Lung microvascular endothelial cell (primary cell): Measurements from ENCODE around the gene SCIN. TPM values are rescaled to one million over a fixed set of nuclear protein-coding genes. Genes with fewer than 3 reads are reported as not detected.
"Not testable (repeated sequence)": the region's sequence is repeated elsewhere in the genome, so short reads cannot be mapped to it uniquely, and the experiment has no call there.

ENCODE experiments used
- DNase-seq, 2 donors: peaks; one replicate each; pipeline versions ENCODE4 v3.0.0 to v3.0.0-alpha.2; 2010; ENCODE audit warnings: low read depth in 2 of 2
- total RNA-seq: library from RNA; depleted of rRNA; stranded (reverse); fragments of >200 nt; gene quantifications from 2 replicates; pipeline ENCODE4 v1.2.1, GENCODE V29; 2014

Gene SCIN
- total RNA-seq, 1 donor from 2014 or later, result not detected

DNA sequence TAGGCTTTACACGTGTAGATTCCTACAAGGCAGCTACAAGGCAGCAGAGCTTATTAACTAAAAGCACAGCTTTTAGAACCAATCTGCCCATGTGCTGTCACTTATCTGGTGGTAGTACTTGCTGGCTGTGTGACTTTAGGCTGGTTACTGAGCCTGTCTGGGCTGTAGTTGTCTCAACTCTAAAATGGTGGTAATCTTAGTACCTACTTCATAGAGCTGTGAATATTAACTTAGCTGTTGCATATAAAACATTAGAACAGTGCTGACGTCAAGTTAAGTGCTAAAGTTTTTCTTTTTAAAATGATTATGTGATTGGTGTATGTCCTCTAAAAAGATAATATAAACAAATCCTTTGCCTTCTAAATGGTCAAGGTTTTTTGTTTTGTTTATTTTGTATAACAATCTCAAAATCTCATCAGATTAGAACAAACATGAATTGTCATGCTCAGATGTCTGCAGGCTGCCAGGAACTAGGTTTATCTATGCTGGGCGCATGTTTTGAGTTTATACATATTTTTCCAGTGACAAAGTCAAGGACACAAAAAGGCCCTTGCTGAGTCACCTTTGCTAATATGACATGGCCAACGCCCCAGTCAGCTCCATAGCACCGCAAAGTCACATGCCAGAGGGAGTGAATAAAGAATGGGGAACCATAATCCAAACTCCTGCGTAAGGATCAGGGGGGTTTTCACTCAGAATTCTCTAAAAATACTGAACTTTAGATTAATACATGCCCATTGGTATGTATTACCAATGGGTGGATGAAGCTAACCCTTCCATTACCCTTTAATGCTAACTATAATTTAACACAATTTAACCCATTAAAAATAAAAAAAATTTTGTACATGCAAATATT, 77.1 kb downstream of the SCIN start:
- DNase-seq, result peak; percentile 24 to 28

DNA sequence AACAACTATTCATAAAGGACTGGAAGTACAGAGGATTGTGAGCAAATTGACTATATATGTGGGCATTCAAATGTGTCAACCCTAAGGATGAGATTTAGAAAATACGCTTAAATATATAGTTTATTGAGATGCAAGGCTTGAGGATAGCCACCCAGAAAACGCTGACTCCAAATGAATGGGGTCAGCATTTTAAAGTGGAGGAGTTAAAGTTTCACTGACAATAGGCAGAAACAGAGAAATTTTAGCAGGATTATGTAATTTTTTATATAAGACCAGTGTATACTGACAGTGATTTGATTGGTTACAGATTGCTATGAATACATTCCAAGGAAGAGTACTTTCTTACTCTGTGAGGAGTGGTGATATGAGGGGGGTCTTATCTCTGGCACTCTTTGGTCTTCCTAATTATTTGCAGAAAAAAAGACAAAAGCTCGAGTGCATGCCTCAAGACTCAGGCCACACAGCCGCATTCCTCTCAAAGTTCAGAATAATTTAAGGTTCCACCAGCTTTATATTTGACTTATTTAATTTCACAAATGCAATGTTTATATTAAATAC, 78.3 kb downstream of the SCIN start:
- DNase-seq, result no peak

DNA sequence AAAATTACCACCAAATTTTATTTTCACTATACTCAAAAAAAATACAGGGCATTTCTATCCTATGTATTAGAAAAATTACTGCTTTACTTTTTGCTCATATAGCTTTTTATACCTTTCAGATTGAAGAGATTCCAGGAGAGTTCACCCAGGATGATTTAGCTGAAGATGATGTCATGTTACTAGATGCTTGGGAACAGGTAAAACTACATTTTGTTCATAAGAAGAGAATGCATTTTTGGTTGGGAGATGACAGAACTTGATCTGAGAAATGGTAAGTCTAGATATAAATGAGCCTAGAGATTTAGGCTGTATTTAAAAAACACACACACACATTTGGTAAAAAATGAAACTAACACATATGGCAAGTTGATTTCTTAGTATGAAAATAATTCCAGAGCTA, 78.8 kb downstream of the SCIN start:
- DNase-seq, result no peak

DNA sequence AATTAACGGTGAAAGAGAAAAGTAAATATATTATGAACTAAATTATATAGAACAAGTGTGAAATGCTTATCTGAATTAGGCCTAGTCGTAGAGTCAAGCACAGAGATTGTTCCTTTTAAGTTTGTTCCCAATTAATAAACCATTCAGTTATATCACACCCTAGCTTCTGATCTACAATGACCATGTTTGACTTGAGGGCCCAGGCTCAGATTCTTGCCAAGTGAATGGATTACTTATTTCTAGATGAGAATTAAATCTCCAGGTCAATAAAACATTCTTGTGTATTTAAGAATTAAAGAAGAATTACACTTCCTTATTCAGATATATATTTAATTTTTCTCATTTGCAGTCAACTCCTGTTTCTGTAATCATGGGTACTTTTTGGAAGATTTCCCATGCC, 79.6 kb downstream of the SCIN start:
- no peak for DNase-seq

DNA sequence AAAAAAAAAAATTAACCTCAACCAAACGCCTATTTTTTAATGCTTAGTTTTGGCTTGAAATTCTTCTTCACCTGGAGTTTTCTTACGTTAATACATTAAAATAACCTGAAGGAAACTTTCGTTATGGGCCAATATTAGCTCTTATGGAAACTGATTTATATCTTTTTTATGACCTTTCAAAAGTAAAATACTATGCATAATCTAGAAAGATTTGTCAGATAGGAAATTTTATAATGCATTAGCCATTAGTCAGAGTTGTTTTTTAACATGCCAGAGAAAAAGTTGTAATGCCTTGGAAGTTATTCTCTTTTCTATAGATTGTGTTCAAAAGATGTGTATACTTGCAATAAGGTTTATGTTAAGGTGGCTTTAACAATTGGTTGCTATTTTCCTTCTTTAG, 82.6 kb downstream of the SCIN start:
- no peak for DNase-seq

DNA sequence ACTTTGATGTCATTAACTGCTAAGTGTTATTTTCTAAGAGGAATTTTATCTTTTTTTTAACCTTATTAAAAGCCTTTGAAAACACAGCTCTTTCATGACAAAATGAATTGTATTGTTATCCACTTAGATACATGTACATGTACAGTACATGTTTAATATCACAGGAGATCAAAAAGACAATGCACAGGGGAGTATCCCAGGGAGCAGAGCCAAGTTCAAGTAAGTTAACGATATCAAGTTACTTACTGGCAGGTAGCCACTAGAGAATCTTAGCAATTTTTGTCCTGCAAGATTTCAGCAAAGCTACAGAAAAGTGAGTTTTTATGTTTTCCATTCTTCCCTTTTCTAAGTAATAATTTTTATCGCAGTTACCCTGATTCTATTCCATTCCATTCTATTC, 83.0 kb downstream of the SCIN start:
- DNase-seq, result peak in 1 of 2 donors; percentile 30

DNA sequence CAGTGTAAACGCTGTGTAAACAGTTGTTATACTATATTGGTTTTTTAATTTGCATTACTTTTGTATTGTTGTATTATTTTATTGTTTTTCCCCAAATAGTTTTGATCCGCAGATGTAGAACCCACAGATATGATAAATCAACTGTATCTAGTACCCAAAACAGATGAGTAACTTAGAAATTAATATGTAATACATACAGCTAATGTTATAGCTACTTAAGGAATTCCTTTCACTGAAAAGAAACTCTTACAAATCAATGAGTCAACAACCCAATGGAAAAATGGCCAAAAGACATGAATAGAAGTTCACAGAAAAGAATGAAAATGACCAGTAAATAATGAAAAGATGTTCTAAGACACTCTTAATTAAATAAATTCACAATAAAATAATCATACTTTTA, 84.6 kb downstream of the SCIN start:
- no peak for DNase-seq

DNA sequence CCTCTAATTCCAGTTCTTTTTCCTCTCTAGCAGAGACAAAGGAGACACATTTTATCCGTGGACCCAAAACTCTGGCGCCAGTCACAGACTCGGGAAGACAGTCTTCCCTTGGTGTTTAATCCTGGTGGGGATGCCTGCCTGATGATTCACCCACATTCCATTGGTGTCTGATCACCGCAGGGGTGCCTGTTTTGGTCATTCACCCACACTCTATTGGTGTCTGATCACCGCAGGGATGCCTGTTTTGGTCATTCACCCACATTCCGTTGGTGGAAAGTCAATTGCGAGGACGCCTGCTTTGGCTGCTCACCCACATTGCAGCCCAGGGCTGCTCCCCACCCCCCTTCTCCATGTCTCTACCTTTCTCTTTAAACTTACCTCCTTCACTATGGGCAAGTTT, 89.9 kb downstream of the SCIN start:
- peak in 1 of 2 donors; percentile 55 for DNase-seq

DNA sequence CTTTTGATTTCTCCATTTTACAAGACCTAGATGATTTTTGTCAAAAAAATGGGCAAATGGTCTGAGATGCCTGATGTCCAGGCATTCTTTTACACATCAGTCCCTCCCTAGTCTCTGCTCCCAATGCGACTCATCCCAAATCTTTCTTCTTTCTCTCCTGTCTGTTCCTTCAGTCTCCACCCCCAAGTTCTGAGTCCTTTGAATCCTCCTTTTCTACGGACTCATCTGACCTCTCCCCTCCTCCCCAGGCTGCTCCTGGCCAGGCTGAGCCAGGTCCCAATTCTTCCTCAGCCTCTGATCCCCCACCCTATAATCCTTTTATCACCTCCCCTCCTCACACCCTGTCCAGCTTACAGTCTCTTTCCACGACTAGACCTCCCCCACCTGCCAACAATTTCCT, 90.5 kb downstream of the SCIN start:
- not testable (repeated sequence) for DNase-seq

DNA sequence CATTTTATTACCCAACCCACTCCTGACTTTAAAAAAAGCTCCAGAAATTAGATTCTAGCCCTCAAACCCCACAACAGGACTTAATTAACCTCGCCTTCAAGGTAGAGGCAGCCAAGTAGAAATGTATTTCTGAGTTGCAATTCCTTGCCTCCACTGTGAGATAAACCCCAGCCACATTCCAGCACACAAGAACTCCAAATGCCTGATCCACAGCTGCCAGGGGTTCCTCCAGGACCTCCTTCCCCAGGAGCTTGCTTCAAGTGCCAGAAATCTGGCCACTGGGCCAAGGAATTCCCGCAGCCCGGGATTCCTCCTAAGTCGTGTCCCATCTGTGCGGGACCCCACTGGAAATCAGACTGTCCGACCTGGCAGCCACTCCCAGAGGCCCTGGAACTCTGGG, 91.1 kb downstream of the SCIN start:
- no peak for DNase-seq

DNA sequence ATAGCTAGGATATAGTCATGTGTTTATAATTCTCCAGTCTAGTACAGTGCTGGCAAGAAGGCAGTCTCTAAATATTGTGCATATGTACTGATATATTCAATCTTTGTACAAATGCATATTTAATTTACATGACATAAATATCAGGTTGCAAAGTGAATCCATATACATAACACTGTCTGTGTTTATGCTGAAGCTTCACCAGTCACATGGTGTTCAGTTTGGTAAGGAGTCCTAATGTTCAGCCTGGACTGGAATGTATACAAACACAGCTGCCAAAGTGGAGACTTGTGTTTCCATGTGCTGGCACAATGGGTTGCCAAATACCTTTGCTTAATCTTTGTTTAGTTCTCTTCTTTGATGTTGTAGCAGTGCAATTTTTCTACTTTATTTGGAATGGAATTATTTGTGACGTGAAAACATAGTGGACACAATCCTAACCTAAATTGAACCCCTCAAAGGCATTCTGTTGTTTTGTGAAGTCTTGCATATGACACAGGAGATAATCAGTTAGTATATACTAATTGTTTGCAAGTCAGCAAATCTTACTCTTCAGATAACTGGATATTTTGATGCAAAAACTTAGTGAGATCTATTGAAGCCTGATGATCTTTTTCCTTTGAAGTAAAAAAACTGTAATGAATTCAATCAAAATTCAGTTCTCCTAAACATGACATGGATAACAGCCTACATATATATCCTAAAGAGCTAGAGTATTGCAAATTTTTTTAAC, 99.6 kb downstream of the SCIN start:
- DNase-seq, result peak in 1 of 2 donors; percentile 36

DNA sequence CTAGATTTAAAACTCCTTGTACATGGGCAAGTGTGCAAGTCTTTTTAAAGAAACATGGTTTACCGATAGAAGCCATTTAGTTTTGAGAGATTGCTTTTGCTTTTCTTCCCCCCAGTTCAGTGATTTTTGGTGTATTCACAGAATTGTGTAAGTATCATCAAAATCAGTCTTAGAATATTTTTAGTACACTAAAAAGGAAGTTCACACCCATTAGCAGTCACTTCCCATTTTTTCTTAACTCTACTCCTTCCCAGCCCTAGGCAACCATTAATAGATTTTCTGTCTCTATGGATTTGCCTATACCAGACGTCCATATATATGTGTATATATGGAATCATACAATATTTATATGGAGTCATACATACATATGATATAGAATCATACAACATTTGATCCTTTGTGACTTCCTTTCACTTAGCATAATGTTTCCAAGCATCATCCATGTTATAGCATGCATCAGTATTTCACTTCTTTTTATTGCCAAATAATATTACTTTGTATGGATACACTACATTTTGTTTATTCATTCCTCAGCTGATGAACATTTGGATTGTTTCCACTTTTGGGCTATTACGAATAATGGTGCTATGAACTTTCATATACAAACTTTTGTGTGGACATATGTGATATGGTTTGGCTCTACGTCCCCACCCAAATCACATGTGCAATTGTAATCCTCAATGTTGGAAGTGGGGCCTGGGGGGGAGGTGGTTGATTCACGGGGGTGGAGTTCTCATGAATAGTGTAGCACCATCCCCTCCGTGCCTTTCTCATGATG, 100.4 kb downstream of the SCIN start:
- no peak for DNase-seq

DNA sequence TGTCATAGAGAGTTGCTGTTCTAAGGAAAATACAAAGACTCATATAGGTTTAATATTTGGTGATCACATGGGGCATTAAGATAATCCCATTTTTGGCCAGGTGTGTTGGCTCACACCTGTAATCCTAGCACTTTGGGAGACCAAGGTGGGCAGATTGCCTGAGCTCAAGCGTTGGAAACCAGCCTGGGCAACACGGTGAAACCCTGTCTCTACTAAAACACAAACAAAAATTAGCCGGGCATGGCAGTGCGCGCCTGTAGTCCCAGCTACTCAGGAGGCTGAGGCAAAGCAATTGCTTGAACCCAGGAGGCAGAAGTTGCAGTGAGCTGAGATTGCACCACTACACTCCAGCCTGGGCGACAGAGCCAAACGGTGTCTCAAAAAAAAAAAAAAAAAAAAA, 102.9 kb downstream of the SCIN start:
- DNase-seq, result not testable (repeated sequence)

DNA sequence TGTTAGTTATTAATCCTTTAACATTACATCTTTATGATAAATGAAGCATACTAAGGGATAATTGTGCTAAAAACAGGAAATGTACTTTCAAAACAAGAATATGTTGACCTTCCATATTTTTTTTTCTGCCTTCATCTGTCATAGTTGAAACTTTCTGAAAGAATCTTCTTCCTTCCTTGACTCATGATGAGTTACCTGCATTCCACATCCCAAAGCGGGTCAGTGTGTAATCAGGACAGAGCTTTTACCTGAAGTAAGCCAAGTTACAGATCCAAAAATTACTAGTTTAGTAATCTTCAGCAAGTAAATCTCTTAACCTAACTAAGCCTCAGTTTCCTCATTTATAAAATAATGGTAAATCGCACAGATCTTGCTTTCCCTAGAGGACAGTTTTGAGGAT, 103.5 kb downstream of the SCIN start:
- no peak for DNase-seq

DNA sequence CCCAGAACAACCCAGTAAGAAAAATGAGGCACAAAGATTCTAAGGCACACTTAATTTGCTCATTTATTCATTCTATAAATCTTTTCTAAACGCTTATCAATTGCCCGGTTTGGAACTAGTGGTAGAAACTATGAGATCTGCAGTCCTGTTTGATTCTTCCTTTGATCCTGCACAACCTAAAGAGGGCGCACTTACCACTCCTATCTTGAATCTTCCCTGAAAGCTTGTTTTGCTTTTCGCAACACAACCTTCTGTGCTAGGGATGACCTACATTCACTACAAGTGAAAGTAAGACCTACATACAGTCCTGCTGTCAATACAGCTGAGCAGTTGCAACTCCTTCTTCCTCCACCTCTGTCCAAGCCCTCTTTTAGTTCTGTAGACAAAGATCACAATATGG, 104.3 kb downstream of the SCIN start:
- DNase-seq, result peak; percentile 51 to 76

DNA sequence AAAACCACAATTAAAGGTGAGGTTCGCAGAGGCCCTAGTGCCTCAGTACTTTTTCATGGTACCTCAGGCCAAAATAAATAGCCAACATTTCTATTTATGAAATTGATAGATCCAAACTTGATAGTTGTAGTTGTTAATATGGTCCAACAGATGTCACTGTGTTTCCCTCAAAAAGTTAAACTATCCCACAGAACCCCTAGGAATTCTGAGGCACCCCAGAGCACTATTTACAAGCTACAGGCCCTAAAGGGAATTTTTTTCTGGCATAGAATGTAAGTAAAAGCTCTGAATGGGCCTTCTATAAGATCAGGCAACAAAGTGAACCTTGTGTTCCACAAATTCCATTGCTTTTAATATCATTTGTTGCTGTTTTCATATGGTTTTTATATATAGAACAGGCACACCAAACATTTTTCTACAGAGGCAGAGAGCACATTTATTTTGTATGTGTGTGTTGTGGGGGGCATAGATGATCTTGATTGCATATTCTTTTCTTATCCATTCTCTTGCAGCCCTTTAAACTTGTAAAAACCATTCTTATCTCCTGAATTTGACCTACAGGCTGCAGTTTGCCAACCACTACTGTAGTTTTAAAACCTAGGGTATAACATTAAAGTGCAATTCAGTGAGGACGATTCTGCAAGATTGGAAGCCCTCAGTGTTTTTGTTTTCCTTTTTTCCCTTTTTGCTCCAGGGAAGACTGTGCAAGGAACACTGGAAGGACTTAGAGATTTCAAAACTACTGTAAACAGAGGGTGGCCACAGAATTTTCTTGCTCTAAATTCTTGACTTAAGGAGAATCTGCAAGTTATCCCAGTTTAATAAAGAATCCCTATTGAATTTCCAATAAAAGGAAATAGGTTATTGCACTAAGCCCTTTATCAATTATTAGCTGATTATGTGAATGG, 113.4 kb downstream of the SCIN start:
- DNase-seq, result peak; percentile 29 to 60

DNA sequence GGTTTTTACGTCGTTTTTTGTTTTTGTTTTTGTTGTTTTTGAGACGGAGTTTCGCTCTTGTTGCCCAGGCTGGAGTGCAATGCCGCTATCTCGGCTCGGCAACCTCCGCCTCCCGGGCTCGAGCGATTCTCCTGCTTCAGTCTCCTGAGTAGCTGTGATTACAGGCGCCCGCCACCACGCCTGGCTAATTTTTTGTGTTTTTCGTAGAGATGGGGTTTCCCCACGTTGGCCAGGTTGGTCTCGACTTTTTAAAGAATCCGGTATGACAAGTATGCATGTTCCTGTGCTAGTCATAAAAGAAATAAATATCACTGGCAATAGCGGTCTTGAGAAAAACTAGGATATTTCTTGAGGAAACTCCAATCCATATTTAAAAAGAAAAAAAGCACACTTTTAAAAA, 114.2 kb downstream of the SCIN start:
- DNase-seq, result no peak

DNA sequence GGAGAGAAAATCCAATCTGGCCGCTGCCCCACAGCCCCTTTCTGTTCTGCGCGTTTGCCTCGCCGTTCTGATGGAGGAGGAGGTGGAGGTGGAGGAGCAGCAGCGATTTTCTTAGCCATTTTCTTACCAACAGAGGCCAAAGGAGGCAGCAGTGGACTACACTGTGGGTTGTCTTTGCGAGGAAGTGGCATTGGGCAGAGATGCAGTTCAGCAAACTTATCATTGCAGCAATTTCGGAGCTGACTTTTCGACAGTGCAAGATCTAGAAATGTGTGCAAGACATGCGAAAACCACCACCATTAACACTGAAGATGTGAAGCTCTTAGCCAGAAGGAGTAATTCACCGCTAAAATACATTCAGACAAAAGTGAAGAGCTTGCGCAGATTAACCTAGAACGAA, 115.0 kb downstream of the SCIN start:
- peak in 1 of 2 donors; percentile 45 for DNase-seq

DNA sequence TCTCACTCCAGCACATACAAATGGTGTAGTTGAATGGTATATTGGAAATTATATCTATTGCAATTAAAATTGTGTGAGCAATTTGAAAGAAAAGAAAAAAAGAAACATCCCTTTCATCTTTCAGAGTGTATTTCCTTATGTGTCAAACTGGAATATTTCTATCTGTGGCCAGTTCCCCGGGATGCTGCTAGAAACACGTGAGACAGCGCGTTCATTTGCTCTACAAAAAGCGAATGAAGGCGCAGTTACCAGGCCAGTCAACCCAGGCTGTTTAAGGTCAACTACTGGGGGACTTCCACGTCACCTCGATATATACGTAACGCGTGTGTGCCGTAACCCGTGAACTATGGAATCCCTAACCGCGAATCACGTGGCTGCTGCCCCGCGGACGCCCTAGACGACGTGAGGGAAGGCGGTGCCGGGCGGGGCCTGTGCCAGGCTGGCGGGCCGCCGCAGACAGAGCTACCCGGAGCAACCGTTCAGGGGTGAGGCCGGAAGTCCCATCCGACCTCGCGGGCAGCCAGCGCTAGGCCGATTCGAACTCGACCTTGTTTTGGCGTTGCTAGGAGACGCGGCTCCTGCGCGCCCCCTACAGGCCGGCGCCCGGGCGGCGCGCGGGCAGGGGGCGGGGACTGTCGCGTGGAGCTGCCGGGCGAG, 115.8 kb downstream of the SCIN start:
- peak; percentile 86 to 96 for DNase-seq
